ENCODE data around the gene MTCL3.
A peak's percentile ranks its signal among the peaks of the same experiment; 100 is the strongest.

Gene MTCL3

GRCh38 chr6:127514773-127515227 is 4.3 kb downstream of the MTCL3 start:
- DNase-seq, result no peak

- DNase-seq, result no peak
These were observed 4.9 kb downstream of the MTCL3 start for GRCh38 chr6:127514179-127514772.

DNA sequence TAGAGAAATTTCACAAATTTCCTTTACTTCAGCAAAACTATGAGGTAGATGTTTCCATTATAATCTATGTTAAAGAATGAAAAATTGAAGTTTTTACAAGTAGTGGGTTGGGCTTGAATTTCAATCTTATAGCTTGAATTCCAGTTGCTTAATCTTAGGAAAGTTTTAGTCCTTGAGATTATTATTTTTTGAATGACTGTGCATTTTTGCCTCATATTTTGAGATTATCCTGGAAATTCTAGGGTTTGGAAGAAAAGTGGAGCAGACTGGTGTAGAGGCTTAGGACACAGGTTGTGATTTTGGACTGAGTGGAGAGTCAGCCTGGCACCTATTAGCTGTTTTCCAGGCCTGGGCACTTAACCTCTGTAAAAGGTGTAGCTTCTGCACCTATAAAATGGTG is 5.7 kb downstream of the MTCL3 start:
- no peak for DNase-seq

DNA sequence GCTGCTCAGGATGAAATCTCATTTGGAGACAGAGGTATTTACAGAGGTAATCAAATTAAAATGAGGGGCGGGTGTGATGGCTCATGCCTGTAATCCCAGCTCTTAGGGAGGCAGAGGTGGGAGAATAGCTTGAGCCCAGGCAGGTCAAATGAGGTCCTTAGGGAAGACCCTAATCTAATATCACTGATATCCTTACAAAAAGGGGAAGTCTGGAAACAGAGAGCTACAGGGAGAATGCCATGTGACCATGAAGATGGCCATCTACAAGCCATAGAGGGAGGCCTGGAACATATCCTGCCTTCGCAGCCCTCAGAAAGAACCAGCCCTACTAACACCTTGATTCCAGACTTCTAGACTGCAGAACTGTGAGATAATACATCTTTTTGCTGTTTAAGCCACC is 8.3 kb downstream of the MTCL3 start:
- DNase-seq, result no peak

DNA sequence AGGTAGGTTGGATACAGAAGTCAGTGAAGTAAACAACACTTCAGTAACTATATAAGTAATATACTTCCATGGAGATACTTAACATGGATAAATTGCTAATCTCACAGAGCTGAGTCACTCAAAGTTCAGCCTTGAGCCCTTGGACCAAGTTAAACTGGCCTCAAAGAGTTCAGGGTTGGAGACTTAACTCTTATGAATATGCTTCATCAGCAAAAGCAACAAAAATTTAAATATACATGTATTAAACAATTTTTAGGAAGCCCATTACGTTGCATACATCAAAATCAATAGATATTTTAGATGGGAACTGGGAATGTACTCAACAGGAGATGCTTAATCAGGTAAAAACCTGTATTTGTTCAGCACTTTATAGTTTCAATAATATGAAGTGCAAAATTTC is 12.2 kb downstream of the MTCL3 start:
- DNase-seq, result no peak

GRCh38 chr6:127503022-127503421 is 16.1 kb downstream of the MTCL3 start:
- DNase-seq, result no peak

- DNase-seq, result no peak
These were observed 21.7 kb downstream of the MTCL3 start for GRCh38 chr6:127497410-127497809.

DNA sequence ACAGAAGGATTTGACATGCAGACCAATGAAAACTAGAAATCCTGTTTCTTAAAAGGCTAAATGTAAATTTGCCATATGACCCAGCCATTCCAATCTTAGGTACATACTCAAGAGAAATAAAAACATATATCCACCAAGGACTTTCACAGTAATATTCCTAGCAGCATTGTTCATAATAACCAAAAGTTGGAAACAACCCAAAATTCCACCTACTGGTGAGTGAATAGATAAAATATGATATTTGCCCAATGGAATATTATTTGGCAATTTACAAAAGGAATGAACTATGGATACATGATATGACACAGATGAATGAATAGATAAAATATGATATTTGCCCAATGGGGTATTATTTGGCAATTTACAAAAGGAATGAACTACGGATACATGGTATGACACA is 22.7 kb downstream of the MTCL3 start:
- DNase-seq, result peak in 1 of 2 experiments; percentile 14

DNA sequence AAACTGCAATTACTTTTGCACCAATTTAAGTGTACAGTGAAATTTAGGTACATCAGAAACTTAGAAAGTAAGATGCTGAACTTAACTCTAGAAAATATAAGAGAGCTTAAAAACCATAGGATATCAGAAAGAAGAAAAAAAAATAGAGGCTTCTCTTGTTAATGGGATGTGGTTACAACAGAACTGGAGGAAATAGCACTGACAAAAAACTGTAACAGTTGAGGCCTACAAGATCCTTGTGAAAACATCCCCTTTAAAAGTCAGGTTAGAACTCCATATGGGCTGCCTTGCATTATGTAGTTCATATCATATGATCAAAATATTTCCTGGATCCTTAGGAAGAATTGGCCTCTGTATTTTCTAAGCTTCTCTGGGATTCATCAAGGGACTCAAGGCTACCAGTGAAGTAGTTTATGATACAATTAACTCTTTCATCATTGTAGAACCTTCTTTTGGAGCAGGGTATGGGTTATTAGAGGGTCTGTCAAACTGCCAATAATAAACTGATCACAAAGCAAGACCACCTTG is 24.8 kb downstream of the MTCL3 start:
- no peak for DNase-seq

- no peak for DNase-seq
These were observed 29.9 kb downstream of the MTCL3 start for GRCh38 chr6:127489248-127489647.

GRCh38 chr6:127486934-127487333 is 32.2 kb downstream of the MTCL3 start:
- no peak for DNase-seq

GRCh38 chr6:127484212-127484863 is 34.8 kb downstream of the MTCL3 start:
- DNase-seq, result peak in 1 of 2 experiments; percentile 20

GRCh38 chr6:127483399-127484055 is 35.6 kb downstream of the MTCL3 start:
- DNase-seq, result no peak

GRCh38 chr6:127482325-127482724 is 36.8 kb downstream of the MTCL3 start:
- no peak for DNase-seq

DNA sequence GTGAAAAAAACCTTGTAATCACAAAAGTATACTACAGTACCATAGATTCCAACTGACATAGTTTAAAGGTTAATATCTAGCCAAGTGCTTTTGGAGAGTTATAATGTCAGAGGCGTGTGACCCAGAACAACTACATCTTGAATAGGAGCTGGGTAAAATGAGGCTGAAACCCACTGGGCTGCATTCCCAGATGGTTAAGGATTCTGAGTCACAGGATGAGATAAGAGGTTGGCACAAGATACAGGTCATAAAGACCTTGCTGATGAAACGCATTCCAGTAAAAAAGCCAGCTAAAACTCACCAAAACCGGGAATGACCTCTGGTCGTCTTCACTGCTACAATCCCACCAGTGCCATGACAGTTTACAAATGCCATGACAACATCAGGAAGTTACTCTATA is 37.5 kb downstream of the MTCL3 start:
- peak in 1 of 2 experiments; percentile 54 for DNase-seq

DNA sequence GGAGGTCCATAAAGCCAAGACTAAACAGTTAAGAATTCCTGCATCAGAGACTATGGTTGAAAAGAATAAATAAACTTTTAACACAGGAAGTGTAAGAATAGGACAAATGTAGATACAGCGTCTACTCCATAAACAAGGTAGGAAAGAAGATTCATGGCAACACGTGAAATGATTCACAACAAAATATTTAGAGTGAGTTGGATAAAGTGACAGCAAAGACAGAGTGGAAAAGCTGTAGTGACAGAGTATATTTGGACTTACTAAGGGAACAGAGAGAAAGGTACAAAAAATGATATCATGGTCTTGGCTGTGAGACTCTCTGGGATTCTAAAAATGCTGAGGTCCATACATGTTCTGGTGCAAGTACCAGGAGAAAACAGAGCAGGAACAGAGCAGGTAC is 38.0 kb downstream of the MTCL3 start:
- no peak for DNase-seq

GRCh38 chr6:127477658-127478057 is 41.5 kb downstream of the MTCL3 start:
- DNase-seq, result no peak

- no peak for DNase-seq
These were observed 43.3 kb downstream of the MTCL3 start for GRCh38 chr6:127475823-127476176.

GRCh38 chr6:127475135-127475822 is 43.9 kb downstream of the MTCL3 start:
- DNase-seq, result no peak

- no peak for DNase-seq
These were observed 47.5 kb downstream of the MTCL3 start for GRCh38 chr6:127471379-127472255.

- DNase-seq, result no peak
These were observed 50.2 kb downstream of the MTCL3 start for GRCh38 chr6:127468936-127469335.

DNA sequence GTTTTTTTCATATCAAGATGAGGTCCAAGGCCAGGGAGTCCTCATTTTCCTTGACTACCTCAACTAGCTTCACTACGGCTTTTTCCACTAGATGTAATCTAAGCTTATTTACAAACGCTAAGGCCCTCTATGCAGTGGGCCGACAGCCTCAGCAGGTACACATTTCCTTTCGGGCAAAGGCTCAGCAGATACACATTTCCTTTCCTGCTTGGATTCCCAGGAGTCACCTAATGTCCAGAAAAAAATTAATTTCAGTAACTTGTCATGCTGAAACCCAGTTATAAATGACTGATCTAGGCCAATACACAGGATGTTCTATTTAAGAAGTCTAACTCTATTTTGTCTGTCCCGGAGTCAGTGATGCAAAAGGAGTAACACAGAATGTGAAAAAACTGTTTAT is 52.7 kb downstream of the MTCL3 start:
- no peak for DNase-seq

Measured in SW 1271 (cell line).